ENCODE data around the gene CCDC13. TPM values are rescaled to one million over a fixed set of nuclear protein-coding genes. Genes with fewer than 3 reads are reported as not detected.

The CCDC13 gene
- total RNA-seq, 1 donor from 2014 or later: 1.3 TPM

- H3K9me3 ChIP-seq (ENCODE audit: insufficient read depth, low read depth, low read length): peaks cover 2% of the 10 kb centered on the region
- H4K20me1 ChIP-seq (ENCODE audit: insufficient read depth, low read length): no peaks in the 10 kb centered on the region
- FAIRE-seq (no peak), DNase-seq (ENCODE audit: low read depth) (no peak)
- no peaks in the 10 kb centered on the region for H3K79me2 ChIP-seq (ENCODE audit: insufficient read depth, low read length)
- no peaks in the 10 kb centered on the region for H3K36me3 ChIP-seq (ENCODE audit: insufficient read depth, low read length)
- Mint-ChIP-seq H3K9me3 (ENCODE audit: unreplicated experiment) (no peaks in the 10 kb centered on the region), H3K36me3 (ENCODE audit: low read depth, unreplicated experiment) (no peaks in the 10 kb centered on the region), H3K27me3 (ENCODE audit: low read depth, unreplicated experiment) (no peaks in the 10 kb centered on the region), H3K4me1 (ENCODE audit: low read depth, unreplicated experiment) (peaks cover 15% of the 10 kb centered on the region), H3K4me3 (ENCODE audit: unreplicated experiment) (no peak overlapping the region), H3K27ac (ENCODE audit: unreplicated experiment) (no peak overlapping the region)
- H3K9ac ChIP-seq (ENCODE audit: low read length): no peak overlapping the region
- TF ChIP-seq, protein P1, sequence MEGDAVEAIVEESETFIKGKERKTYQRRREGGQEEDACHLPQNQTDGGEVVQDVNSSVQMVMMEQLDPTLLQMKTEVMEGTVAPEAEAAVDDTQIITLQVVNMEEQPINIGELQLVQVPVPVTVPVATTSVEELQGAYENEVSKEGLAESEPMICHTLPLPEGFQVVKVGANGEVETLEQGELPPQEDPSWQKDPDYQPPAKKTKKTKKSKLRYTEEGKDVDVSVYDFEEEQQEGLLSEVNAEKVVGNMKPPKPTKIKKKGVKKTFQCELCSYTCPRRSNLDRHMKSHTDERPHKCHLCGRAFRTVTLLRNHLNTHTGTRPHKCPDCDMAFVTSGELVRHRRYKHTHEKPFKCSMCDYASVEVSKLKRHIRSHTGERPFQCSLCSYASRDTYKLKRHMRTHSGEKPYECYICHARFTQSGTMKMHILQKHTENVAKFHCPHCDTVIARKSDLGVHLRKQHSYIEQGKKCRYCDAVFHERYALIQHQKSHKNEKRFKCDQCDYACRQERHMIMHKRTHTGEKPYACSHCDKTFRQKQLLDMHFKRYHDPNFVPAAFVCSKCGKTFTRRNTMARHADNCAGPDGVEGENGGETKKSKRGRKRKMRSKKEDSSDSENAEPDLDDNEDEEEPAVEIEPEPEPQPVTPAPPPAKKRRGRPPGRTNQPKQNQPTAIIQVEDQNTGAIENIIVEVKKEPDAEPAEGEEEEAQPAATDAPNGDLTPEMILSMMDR (IDR thresholded peaks at IDR 0.05; ENCODE audit: insufficient read depth, low read depth, low read length): no peak
- no peak overlapping the region for H3K4me2 ChIP-seq (ENCODE audit: low read length)
- H3K4me1 ChIP-seq (ENCODE audit: insufficient read depth, low read length): no peaks in the 10 kb centered on the region
- H3K27me3 ChIP-seq (ENCODE audit: insufficient read depth, low read length): no peaks in the 10 kb centered on the region
- H3K27ac ChIP-seq (ENCODE audit: low read depth, low read length): no peak overlapping the region
- no peak overlapping the region for H2AFZ ChIP-seq (ENCODE audit: low read depth, low read length)
- H3K4me3 ChIP-seq (ENCODE audit: insufficient read depth, low read depth, low read length): no peak overlapping the region
Observed at GRCh38 chr3:42820746-42821051, 47.6 kb upstream of the CCDC13 start.

- no peaks in the 10 kb centered on the region for H3K27me3 ChIP-seq (ENCODE audit: insufficient read depth, low read length)
- peaks cover 26% of the 10 kb centered on the region for H3K4me1 Mint-ChIP-seq (ENCODE audit: low read depth, unreplicated experiment)
- H3K36me3 ChIP-seq (ENCODE audit: insufficient read depth, low read length): no peaks in the 10 kb centered on the region
- DNase-seq (ENCODE audit: low read depth): no peak
- H3K27me3 Mint-ChIP-seq (ENCODE audit: low read depth, unreplicated experiment): no peaks in the 10 kb centered on the region
- no peak overlapping the region for H3K4me2 ChIP-seq (ENCODE audit: low read length)
- H3K27ac Mint-ChIP-seq (ENCODE audit: unreplicated experiment): no peak overlapping the region
- no peaks in the 10 kb centered on the region for H3K36me3 Mint-ChIP-seq (ENCODE audit: low read depth, unreplicated experiment)
- no peaks in the 10 kb centered on the region for H4K20me1 ChIP-seq (ENCODE audit: insufficient read depth, low read length)
- peaks cover 2% of the 10 kb centered on the region for H3K9me3 ChIP-seq (ENCODE audit: insufficient read depth, low read depth, low read length)
- no peak for FAIRE-seq
- no peak overlapping the region for H3K4me3 ChIP-seq (ENCODE audit: insufficient read depth, low read depth, low read length)
- no peaks in the 10 kb centered on the region for H3K4me1 ChIP-seq (ENCODE audit: insufficient read depth, low read length)
- H3K79me2 ChIP-seq (ENCODE audit: insufficient read depth, low read length): no peaks in the 10 kb centered on the region
- H2AFZ ChIP-seq (ENCODE audit: low read depth, low read length): no peak overlapping the region
- no peak overlapping the region for H3K9ac ChIP-seq (ENCODE audit: low read length)
- no peaks in the 10 kb centered on the region for H3K9me3 Mint-ChIP-seq (ENCODE audit: unreplicated experiment)
- TF ChIP-seq, protein P1 (IDR thresholded peaks at IDR 0.05; ENCODE audit: insufficient read depth, low read depth, low read length): no peak
- TF ChIP-seq EZH2 (IDR thresholded peaks at IDR 0.05; ENCODE audit: insufficient read depth, low read length): no peak
- H3K4me3 Mint-ChIP-seq (ENCODE audit: unreplicated experiment): no peak overlapping the region
- no peak overlapping the region for H3K27ac ChIP-seq (ENCODE audit: low read depth, low read length)
Observed at GRCh38 chr3:42819351-42819965, 46.4 kb upstream of the CCDC13 start.

GRCh38 chr3:42815826-42816225 lies 42.8 kb upstream of the CCDC13 start:
- Histone ChIP-seq H3K9me3 (ENCODE audit: insufficient read depth, low read depth, low read length) (peaks cover 2% of the 10 kb centered on the region), H3K4me1 (ENCODE audit: insufficient read depth, low read length) (no peaks in the 10 kb centered on the region), H3K27me3 (ENCODE audit: insufficient read depth, low read length) (no peaks in the 10 kb centered on the region), H2AFZ (ENCODE audit: low read depth, low read length) (no peak overlapping the region), H4K20me1 (ENCODE audit: insufficient read depth, low read length) (no peaks in the 10 kb centered on the region), H3K4me2 (ENCODE audit: low read length) (no peak overlapping the region), H3K27ac (ENCODE audit: low read depth, low read length) (no peak overlapping the region), H3K4me3 (ENCODE audit: insufficient read depth, low read depth, low read length) (no peak overlapping the region), H3K9ac (ENCODE audit: low read length) (no peak overlapping the region), H3K36me3 (ENCODE audit: insufficient read depth, low read length) (no peaks in the 10 kb centered on the region), H3K79me2 (ENCODE audit: insufficient read depth, low read length) (no peaks in the 10 kb centered on the region)
- H3K27me3 Mint-ChIP-seq (ENCODE audit: low read depth, unreplicated experiment): no peaks in the 10 kb centered on the region
- no peak overlapping the region for H3K4me3 Mint-ChIP-seq (ENCODE audit: unreplicated experiment)
- FAIRE-seq (no peak), DNase-seq (ENCODE audit: low read depth) (no peak)
- no peaks in the 10 kb centered on the region for H3K9me3 Mint-ChIP-seq (ENCODE audit: unreplicated experiment)
- H3K4me1 Mint-ChIP-seq (ENCODE audit: low read depth, unreplicated experiment): peaks cover 14% of the 10 kb centered on the region
- H3K36me3 Mint-ChIP-seq (ENCODE audit: low read depth, unreplicated experiment): no peaks in the 10 kb centered on the region
- H3K27ac Mint-ChIP-seq (ENCODE audit: unreplicated experiment): no peak overlapping the region
- TF ChIP-seq EZH2 (IDR thresholded peaks at IDR 0.05; ENCODE audit: insufficient read depth, low read length): no peak
- TF ChIP-seq, protein P1 (IDR thresholded peaks at IDR 0.05; ENCODE audit: insufficient read depth, low read depth, low read length): no peak
